Ovary (tissue), 9 donors: ENCODE results near the gene CARD9. TPM values are rescaled to one million over a fixed set of nuclear protein-coding genes. Genes with fewer than 3 reads are reported as not detected.

Experiments
- DNase-seq, 5 donors: peaks; one replicate each; pipeline ENCODE4 v3.0.0-alpha.2; 2019 to 2020
- H3K27ac ChIP-seq, 2 donors: fragments of 200-600 bp; one replicate each; pipeline versions ENCODE4 v1.5.1 to v1.8.0; 2019 to 2022
- H3K27me3 ChIP-seq: fragments of 200-600 bp; one replicate; pipeline ENCODE4 v1.8.0; 2022
- H3K36me3 ChIP-seq: fragments of 200-600 bp; sonication (generic); one replicate; pipeline ENCODE4 v1.5.1; 2019
- H3K4me1 ChIP-seq: one replicate; pipeline ENCODE4 v1.8.1; 2013; ENCODE audit warnings: mild to moderate bottlenecking, moderate library complexity; ENCODE audit not compliant: insufficient read depth
- H3K4me3 ChIP-seq: fragments of 200-600 bp; sonication (generic); one replicate; pipeline ENCODE4 v1.5.1; 2017
- H3K9me3 ChIP-seq, 2 donors: fragments of 200-600 bp in 1 of 2; sonication (generic) in 1 of 2; one replicate each; pipeline versions ENCODE4 v1.5.1 to v1.8.1; 2013 to 2019; ENCODE audit warnings: mild to moderate bottlenecking in 1 of 2, moderate library complexity in 1 of 2
- CTCF ChIP-seq, 3 donors: fragments of 450-650 bp in 2 of 3; fragments of 200-600 bp in 1 of 3; IDR thresholded peaks; one replicate each; pipeline versions ENCODE4 v1.5.1 to v1.8.0; 2016 to 2022; ENCODE audit warnings: antibody characterized with exemption in 3 of 3, mild to moderate bottlenecking in 1 of 3
- EP300 ChIP-seq: sonication (generic); formaldehyde crosslinking; IDR thresholded peaks from one replicate; pipeline ENCODE4 v1.6.1; 2017; ENCODE audit warnings: antibody characterized with exemption
- POLR2A ChIP-seq: fragments of 450-650 bp; IDR thresholded peaks from one replicate; pipeline ENCODE4 v1.6.1; 2017; ENCODE audit warnings: antibody characterized with exemption, mild to moderate bottlenecking, moderate library complexity
- WGBS, 3 donors: extraction: QIAGEN DNeasy Blood & Tissue Kit in 1 of 3; methylation state at CpG; one replicate each; pipeline versions ENCODE4 v1.1.5 to v1.1.7; 2013 to 2017; 5-methylcytosine and 5-hydroxymethylcytosine counted together
- intact Hi-C, 4 donors: fragments of 100-400 bp; cut with DNase I; formaldehyde crosslinking; loops; one replicate each; pipeline versions ENCODE4 v1.11.0 to v1.15.1; 2022 to 2023
- polyA plus RNA-seq, 2 donors: library from polyadenylated mRNA; stranded (reverse); fragments of 200-250 nt in 1 of 2; fragments of 350-450 nt in 1 of 2; fragmentation: Illumina TruSeq in 1 of 2; extraction: RNeasy Lipid Tissue Mini Kit (QIAGEN cat#74804) in 1 of 2; gene quantifications; one replicate each; pipeline ENCODE4 v1.2.3, GENCODE V29; 2013 to 2014
- total RNA-seq, 7 donors: library from RNA; depleted of rRNA in 2 of 7; stranded (reverse); fragments of >200 nt in 2 of 7; fragmentation: NEBNext Ultra II Directional in 3 of 7; extraction: Animal tissue kit (Norgen Biotek cat#: 25700) in 3 of 7; gene quantifications; one replicate each; pipeline versions ENCODE4 v1.1.0 to v1.2.4, GENCODE V29; 2016 to 2023
- donor health status: DM: no; HTN: no; CAD: no; lungs with moderate emphysema.
- donor health status: DM: no; HTN: no; CAD: no.
- donor health status: Bipolar disorder and iron deficiency.
- donor health status: DM: yes; HTN: yes; CAD: no.
- donor health status: DM: no; HTN: no; CAD: no.
- donor health status: DM: yes; HTN: yes; CAD: no.

The CARD9 gene
- total and polyA plus RNA-seq, 9 donors: 0.48 to 3.5 (median 1.1) TPM; not detected in 1

GRCh38 chr9:136363106-136363948, 10.1 kb downstream of the CARD9 start, which contains the start of gene DNLZ:
TSS of gene DNLZ (minus strand) at chr9:136363744. CDS start at chr9:136363714, 30 bp downstream.
- peak; percentile 98 to 99 (median 99) for TF ChIP-seq CTCF (IDR thresholded peaks at IDR 0.05)
- TF ChIP-seq POLR2A: peak; percentile 75
- TF ChIP-seq EP300: no peak
- intact Hi-C loops: loop anchor here in 1 of 4 donors (5.0 kb wide), 1 partner anchor 36 kb away; the partner anchor contains the start of gene GPSM1
- Histone ChIP-seq H3K4me1 (peaks cover 7% of the 10 kb centered on the region), H3K27ac (peak within 1 kb of the TSS; percentile 79 to 89), H3K36me3 (no peaks in the 10 kb centered on the region), H3K9me3 (no peaks in the 10 kb centered on the region), H3K4me3 (peak within 1 kb of the TSS; percentile 93), H3K27me3 (no peaks in the 10 kb centered on the region)
- DNase-seq: peak; percentile 96 to 98 (median 97)
- WGBS, 3 donors: 1 to 3% (median 2%) methylated on average over 34 to 97 of the region's 97 CpGs

GRCh38 chr9:136362450-136362784, 11.1 kb downstream of the CARD9 start:
- intact Hi-C loops: loop anchor here in 1 of 4 donors (5.0 kb wide), 1 partner anchor 35 kb away; the partner anchor contains the start of gene GPSM1
- Histone ChIP-seq H3K27ac (no peak overlapping the region), H3K4me3 (no peak overlapping the region)

GRCh38 chr9:136361754-136362449, 11.6 kb downstream of the CARD9 start:
- Histone ChIP-seq H3K9me3 (no peaks in the 10 kb centered on the region), H3K36me3 (no peaks in the 10 kb centered on the region), H3K4me1 (peaks cover 7% of the 10 kb centered on the region), H3K27me3 (no peaks in the 10 kb centered on the region), H3K4me3 (no peak overlapping the region), H3K27ac (no peak overlapping the region)
- TF ChIP-seq CTCF (IDR thresholded peaks at IDR 0.05): no peak
- no peak for TF ChIP-seq POLR2A
- TF ChIP-seq EP300: no peak
- DNase-seq: no peak
- WGBS, 3 donors: 80 to 86% (median 85%) methylated on average over 26 of the region's 26 CpGs
- intact Hi-C loops: loop anchor here in 1 of 4 donors (5.0 kb wide), 1 partner anchor 35 kb away; the partner anchor contains the start of gene GPSM1

More at GRCh38 chr9:136362450-136362784, 11.1 kb downstream of the CARD9 start:
- Histone ChIP-seq H3K27me3 (no peaks in the 10 kb centered on the region), H3K36me3 (no peaks in the 10 kb centered on the region), H3K9me3 (no peaks in the 10 kb centered on the region), H3K4me1 (peaks cover 7% of the 10 kb centered on the region)
- no peak for DNase-seq
- 83 to 96% (median 87%) methylated on average over 5 to 6 of the region's 6 CpGs for WGBS, 3 donors
- TF ChIP-seq CTCF (IDR thresholded peaks at IDR 0.05): no peak
- no peak for TF ChIP-seq EP300
- TF ChIP-seq POLR2A: no peak

GRCh38 chr9:136361047-136361753, 12.3 kb downstream of the CARD9 start:
- intact Hi-C loops: loop anchor here in 1 of 4 donors (5.0 kb wide), 1 partner anchor 34 kb away; the partner anchor contains the start of gene GPSM1
- TF ChIP-seq CTCF (IDR thresholded peaks at IDR 0.05) (no peak), EP300 (no peak), POLR2A (no peak)
- Histone ChIP-seq H3K27me3 (no peaks in the 10 kb centered on the region), H3K4me3 (no peak overlapping the region), H3K36me3 (no peaks in the 10 kb centered on the region), H3K9me3 (no peaks in the 10 kb centered on the region), H3K4me1 (peaks cover 7% of the 10 kb centered on the region), H3K27ac (no peak overlapping the region)
- no peak for DNase-seq
- WGBS, 3 donors: 41 to 59% (median 48%) methylated on average over 34 to 43 of the region's 43 CpGs
